ENCODE data around the gene INTU. TPM values are rescaled to one million over a fixed set of nuclear protein-coding genes. Genes with fewer than 3 reads are reported as not detected.

The INTU gene
- total and polyA plus RNA-seq, 12 donors, result 2.5 to 12.5 (median 5.0) TPM

DNA sequence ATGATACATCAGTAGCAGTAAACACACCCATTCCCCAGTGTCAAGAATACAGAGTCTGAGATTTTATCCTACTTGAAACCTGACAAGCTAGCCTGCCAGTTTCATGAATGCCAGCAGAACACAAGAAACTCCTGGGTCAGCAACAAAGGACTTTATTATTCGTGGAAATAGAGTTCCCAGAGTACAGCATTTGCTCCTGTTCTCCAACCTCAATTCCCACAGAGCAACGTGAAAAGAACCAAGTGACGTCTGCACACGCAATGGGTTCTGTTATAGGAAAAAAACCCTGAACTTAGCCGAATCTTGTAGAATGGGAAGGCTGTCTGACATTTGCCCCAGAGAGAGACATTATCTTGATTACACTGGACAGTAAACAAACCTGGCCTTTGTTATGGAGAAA, 23.3 kb upstream of the INTU start:
- DNase-seq, result no peak
- Histone ChIP-seq H3K36me3 (replicated peaks in 1 of 2) (no peaks in the 10 kb centered on the region), H3K9me3 (replicated peaks in 1 of 3) (no peaks in the 10 kb centered on the region), H3K27me3 (peaks cover 4% of the 10 kb centered on the region), H3K4me1 (replicated peaks in 1 of 2) (no peaks in the 10 kb centered on the region), H3K4me3 (no peak overlapping the region), H3K27ac (no peak overlapping the region)
- 38 to 60% (median 48%) methylated on average over 5 of the region's 5 CpGs for WGBS, 4 donors
- intact Hi-C loops (cut with DNase I), result loop anchor here in 1 of 2 donors (5.0 kb wide), 1 partner anchor 123 kb away; the partner anchor contains the start of gene SLC25A31
- TF ChIP-seq, protein P1, sequence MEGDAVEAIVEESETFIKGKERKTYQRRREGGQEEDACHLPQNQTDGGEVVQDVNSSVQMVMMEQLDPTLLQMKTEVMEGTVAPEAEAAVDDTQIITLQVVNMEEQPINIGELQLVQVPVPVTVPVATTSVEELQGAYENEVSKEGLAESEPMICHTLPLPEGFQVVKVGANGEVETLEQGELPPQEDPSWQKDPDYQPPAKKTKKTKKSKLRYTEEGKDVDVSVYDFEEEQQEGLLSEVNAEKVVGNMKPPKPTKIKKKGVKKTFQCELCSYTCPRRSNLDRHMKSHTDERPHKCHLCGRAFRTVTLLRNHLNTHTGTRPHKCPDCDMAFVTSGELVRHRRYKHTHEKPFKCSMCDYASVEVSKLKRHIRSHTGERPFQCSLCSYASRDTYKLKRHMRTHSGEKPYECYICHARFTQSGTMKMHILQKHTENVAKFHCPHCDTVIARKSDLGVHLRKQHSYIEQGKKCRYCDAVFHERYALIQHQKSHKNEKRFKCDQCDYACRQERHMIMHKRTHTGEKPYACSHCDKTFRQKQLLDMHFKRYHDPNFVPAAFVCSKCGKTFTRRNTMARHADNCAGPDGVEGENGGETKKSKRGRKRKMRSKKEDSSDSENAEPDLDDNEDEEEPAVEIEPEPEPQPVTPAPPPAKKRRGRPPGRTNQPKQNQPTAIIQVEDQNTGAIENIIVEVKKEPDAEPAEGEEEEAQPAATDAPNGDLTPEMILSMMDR (IDR thresholded peaks at IDR 0.05), result no peak
- no peak for TF ChIP-seq POLR2A (IDR thresholded peaks at IDR 0.05)

DNA sequence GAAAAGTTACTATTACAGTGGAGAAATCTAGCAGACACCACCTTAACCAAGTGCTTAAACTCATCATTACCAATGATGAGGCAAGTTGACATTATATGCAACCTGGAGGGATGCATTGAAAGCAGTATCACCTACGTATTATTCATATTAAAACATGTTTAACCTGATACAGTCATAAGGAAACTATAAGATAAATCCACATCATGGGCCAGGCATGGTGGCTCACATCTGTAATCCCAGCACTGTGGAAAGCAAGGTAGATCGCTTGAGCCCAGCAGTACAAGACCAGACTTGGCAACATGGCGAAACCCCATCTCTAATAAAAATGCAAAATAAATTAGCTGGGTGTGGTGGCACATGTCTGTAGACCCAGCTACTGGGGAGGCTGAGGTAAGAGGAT, 22.3 kb upstream of the INTU start:
- no peak for TF ChIP-seq POLR2A (IDR thresholded peaks at IDR 0.05)
- TF ChIP-seq, protein P1 (IDR thresholded peaks at IDR 0.05), result no peak
- Histone ChIP-seq H3K9me3 (replicated peaks in 1 of 3) (no peaks in the 10 kb centered on the region), H3K4me3 (no peak overlapping the region), H3K4me1 (replicated peaks in 1 of 2) (no peaks in the 10 kb centered on the region), H3K27ac (no peak overlapping the region), H3K36me3 (replicated peaks in 1 of 2) (no peaks in the 10 kb centered on the region), H3K27me3 (peaks cover 11% of the 10 kb centered on the region)
- DNase-seq, result no peak
- intact Hi-C loops (cut with DNase I), result no loop called here
- WGBS, 4 donors, result 84 to 92% (median 88%) methylated on average over 3 of the region's 3 CpGs

DNA sequence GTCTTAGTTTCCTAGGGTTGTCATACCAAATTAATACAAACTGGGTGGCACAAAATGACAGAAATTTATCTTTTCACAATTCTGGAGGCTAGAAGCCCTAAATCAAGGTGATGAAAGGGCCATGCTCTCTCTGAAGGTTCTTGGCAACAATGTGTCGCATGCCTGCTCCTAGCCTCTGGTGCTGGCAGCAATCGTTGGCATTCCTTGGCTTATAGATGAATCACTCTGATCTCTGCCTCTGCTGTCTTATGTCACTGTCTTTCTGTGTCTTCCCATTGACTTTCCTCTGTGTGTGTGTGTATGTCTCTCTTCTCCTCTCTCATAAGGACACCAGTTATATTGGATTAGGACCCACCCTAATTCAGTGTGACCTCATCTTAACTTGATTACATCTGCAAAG, 15.9 kb upstream of the INTU start:
- no peaks in the 10 kb centered on the region for H3K36me3 ChIP-seq (replicated peaks in 1 of 2)
- H3K9me3 ChIP-seq (replicated peaks in 1 of 3), result no peaks in the 10 kb centered on the region
- H3K4me3 ChIP-seq, result no peak overlapping the region
- WGBS, 4 donors, result 28 to 32% (median 31%) methylated on average over 2 of the region's 2 CpGs
- TF ChIP-seq, protein P1 (IDR thresholded peaks at IDR 0.05), result no peak
- no peak for TF ChIP-seq POLR2A (IDR thresholded peaks at IDR 0.05)
- peak in 3 of 7 donors; percentile 26 to 41 (median 27) for DNase-seq
- intact Hi-C loops (cut with DNase I), result no loop called here
- H3K27me3 ChIP-seq, result peaks cover 15% of the 10 kb centered on the region
- no peak overlapping the region for H3K27ac ChIP-seq
- no peaks in the 10 kb centered on the region for H3K4me1 ChIP-seq (replicated peaks in 1 of 2)

DNA sequence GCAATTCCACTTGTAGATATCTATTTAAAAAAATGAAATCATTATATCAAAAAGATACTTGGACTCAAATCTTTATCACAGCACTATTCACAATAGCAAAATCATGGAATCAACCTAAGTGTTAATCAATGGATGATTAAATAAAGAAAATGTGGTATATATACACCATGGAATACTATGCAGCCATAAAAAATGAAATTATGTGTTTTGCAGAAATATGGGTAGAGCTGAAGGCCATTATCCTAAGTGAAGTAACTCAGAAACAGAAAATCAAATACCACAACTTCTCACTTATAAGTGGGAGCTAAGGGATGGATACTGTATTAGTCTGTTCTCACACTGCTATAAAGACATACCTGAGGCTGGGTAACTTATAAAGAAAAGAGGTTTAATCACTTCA, 14.3 kb upstream of the INTU start:
- no peak overlapping the region for H3K4me3 ChIP-seq
- H3K9me3 ChIP-seq (replicated peaks in 1 of 3), result no peaks in the 10 kb centered on the region
- no peaks in the 10 kb centered on the region for H3K36me3 ChIP-seq (replicated peaks in 1 of 2)
- intact Hi-C loops (cut with DNase I), result no loop called here
- peaks cover 5 to 6% of the 10 kb centered on the region in 2 donors for H3K4me1 ChIP-seq (replicated peaks in 1 of 2)
- H3K27ac ChIP-seq, result no peak overlapping the region
- H3K27me3 ChIP-seq, result peaks cover 30% of the 10 kb centered on the region
- no peak for DNase-seq
- TF ChIP-seq, protein P1 (IDR thresholded peaks at IDR 0.05), result no peak
- TF ChIP-seq POLR2A (IDR thresholded peaks at IDR 0.05), result no peak

Data from adrenal gland (tissue), 12 donors.